Stomach (tissue), 9 donors: ENCODE data around the gene VARS2. TPM values are rescaled to one million over a fixed set of nuclear protein-coding genes. Genes with fewer than 3 reads are reported as not detected.

Experiments used
- DNase-seq, 2 donors: peaks; one replicate each; pipeline versions ENCODE4 v3.0.0 to v3.0.0-alpha.2; 2013 to 2019
- H3K27ac ChIP-seq, 5 donors: fragments of 200-600 bp in 4 of 5; sonication (generic) in 4 of 5; one replicate each; pipeline ENCODE4 v1.5.1; 2013 to 2019; ENCODE audit warnings: mild to moderate bottlenecking in 1 of 5, moderate library complexity in 1 of 5
- H3K27me3 ChIP-seq, 3 donors: fragments of 200-600 bp; sonication (generic); one replicate each; pipeline ENCODE4 v1.5.1; 2017 to 2019; ENCODE audit warnings: mixed run types in 1 of 3
- H3K36me3 ChIP-seq, 4 donors: fragments of 200-600 bp; sonication (generic); 1 replicate in 3 of 4; 2 replicates in 1 of 4; pipeline ENCODE4 v1.5.1; 2016 to 2019
- H3K4me1 ChIP-seq, 4 donors: fragments of 200-600 bp; sonication (generic); one replicate each; pipeline ENCODE4 v1.5.1; 2016 to 2019
- H3K4me3 ChIP-seq, 4 donors: fragments of 200-600 bp; sonication (generic) in 3 of 4; one replicate each; pipeline ENCODE4 v1.5.1; 2016 to 2019; ENCODE audit warnings: mild to moderate bottlenecking in 1 of 4
- H3K9me3 ChIP-seq, 4 donors: fragments of 200-600 bp; sonication (generic); one replicate each; pipeline ENCODE4 v1.5.1; 2016 to 2019
- CTCF ChIP-seq, 7 experiments: fragments of 450-650 bp in 4 of 7; fragments of 200-600 bp in 3 of 7; sonication (generic) in 3 of 7; IDR thresholded peaks; one replicate each; pipeline ENCODE4 v1.5.1; 2016 to 2019; ENCODE audit warnings: antibody characterized with exemption in 7 of 7, control low read depth in 2 of 7, mild to moderate bottlenecking in 1 of 7
- EP300 ChIP-seq: sonication (generic); formaldehyde crosslinking; IDR thresholded peaks from one replicate; pipeline ENCODE4 v1.6.1; 2017; ENCODE audit warnings: antibody characterized with exemption
- POLR2A ChIP-seq, 4 donors: fragments of 450-650 bp; IDR thresholded peaks; one replicate each; pipeline ENCODE4 v1.6.1; 2016; ENCODE audit warnings: antibody characterized with exemption in 4 of 4, control low read depth in 2 of 4, mild to moderate bottlenecking in 1 of 4, moderate library complexity in 1 of 4
- POLR2AphosphoS5 ChIP-seq, 3 donors: sonication (generic); formaldehyde crosslinking; IDR thresholded peaks; one replicate each; pipeline ENCODE4 v1.6.1; 2016; ENCODE audit warnings: antibody characterized with exemption in 3 of 3
- WGBS, 5 donors: extraction: QIAGEN DNeasy Blood & Tissue Kit in 3 of 5; methylation state at CpG; one replicate each; pipeline versions ENCODE4 v1.1.5 to v1.1.7; 2013 to 2018; 5-methylcytosine and 5-hydroxymethylcytosine counted together
- intact Hi-C: fragments of 100-400 bp; cut with DNase I; formaldehyde crosslinking; loops from one replicate; pipeline ENCODE4 v1.15.1; 2023; ENCODE audit warnings: low total_unique reads
- polyA plus RNA-seq, 3 donors: library from polyadenylated mRNA; stranded (reverse); fragments of 200-250 nt; gene quantifications; one replicate each; pipeline ENCODE4 v1.2.3, GENCODE V29; 2013
- total RNA-seq, 5 donors: library from RNA; depleted of rRNA; stranded (reverse); fragments of >200 nt; gene quantifications; one replicate each; pipeline versions ENCODE4 v1.1.0 to v1.2.3, GENCODE V29; 2014 to 2016
- donor health status: healthy with polysubstance abuse.
- donor health status: Bipolar disorder and iron deficiency.
- donor health status: healthy.

VARS2 gene
- total and polyA plus RNA-seq, 8 donors: 1.2 to 61.6 (median 21.6) TPM

- WGBS, 5 donors: 2 to 5% (median 3%) methylated on average over 15 to 31 of the region's 31 CpGs
- H3K4me3 ChIP-seq: peak overlapping the region; percentile 56 to 68 (median 58)
- no peak for TF ChIP-seq CTCF (IDR thresholded peaks at IDR 0.05)
- no peak for TF ChIP-seq EP300
- no peak for TF ChIP-seq POLR2AphosphoS5 (IDR thresholded peaks at IDR 0.05)
- peak overlapping the region; percentile 87 to 95 (median 94) for H3K27ac ChIP-seq
- no peak for DNase-seq
- peaks cover 25 to 60% (median 55%) of the 10 kb centered on the region in 4 donors for H3K36me3 ChIP-seq
- H3K27me3 ChIP-seq: no peaks in the 10 kb centered on the region
- no peaks in the 10 kb centered on the region for H3K9me3 ChIP-seq
- H3K4me1 ChIP-seq: peaks cover 30 to 51% (median 41%) of the 10 kb centered on the region in 4 donors
- intact Hi-C loops: no loop called here
Measured at GRCh38 chr6:30913721-30914075, 340 bp upstream of the VARS2 start.

- H3K36me3 ChIP-seq: peaks cover 30 to 68% (median 63%) of the 10 kb centered on the region in 4 donors
- intact Hi-C loops: no loop called here
- H3K9me3 ChIP-seq: no peaks in the 10 kb centered on the region
- H3K4me1 ChIP-seq: peaks cover 25 to 40% (median 30%) of the 10 kb centered on the region in 4 donors
- DNase-seq: no peak
- H3K27ac ChIP-seq: peak overlapping the region; percentile 87 to 95 (median 94)
- WGBS, 5 donors: 20 to 42% (median 33%) methylated on average over 17 of the region's 17 CpGs
- no peaks in the 10 kb centered on the region for H3K27me3 ChIP-seq
- H3K4me3 ChIP-seq: peak overlapping the region; percentile 56 to 68 (median 58)
- TF ChIP-seq POLR2AphosphoS5 (IDR thresholded peaks at IDR 0.05) (no peak), CTCF (IDR thresholded peaks at IDR 0.05) (no peak), EP300 (no peak), POLR2A (IDR thresholded peaks at IDR 0.05) (no peak)
Measured at GRCh38 chr6:30914854-30915590, 984 bp downstream of the VARS2 start.

- no peak overlapping the region for H3K4me3 ChIP-seq
- H3K36me3 ChIP-seq: peaks cover 30 to 68% (median 63%) of the 10 kb centered on the region in 4 donors
Measured at GRCh38 chr6:30915591-30915946, 1.5 kb downstream of the VARS2 start.

GRCh38 chr6:30917041-30917440, 3.0 kb downstream of the VARS2 start:
- 81 to 92% (median 89%) methylated on average over 4 to 7 of the region's 7 CpGs for WGBS, 5 donors
- Histone ChIP-seq H3K27ac (no peak overlapping the region), H3K27me3 (no peaks in the 10 kb centered on the region), H3K36me3 (peaks cover 38 to 68% (median 63%) of the 10 kb centered on the region in 4 donors), H3K4me1 (peaks cover 25 to 40% (median 30%) of the 10 kb centered on the region in 4 donors), H3K4me3 (no peak overlapping the region), H3K9me3 (no peaks in the 10 kb centered on the region)
- DNase-seq: no peak
- intact Hi-C loops: no loop called here
- no peak for TF ChIP-seq EP300
- TF ChIP-seq POLR2AphosphoS5 (IDR thresholded peaks at IDR 0.05): no peak
- TF ChIP-seq POLR2A (IDR thresholded peaks at IDR 0.05): no peak
- TF ChIP-seq CTCF (IDR thresholded peaks at IDR 0.05): no peak

More at GRCh38 chr6:30915591-30915946, 1.5 kb downstream of the VARS2 start:
- peak in 1 of 2 donors; percentile 89 for DNase-seq
- Histone ChIP-seq H3K27me3 (no peaks in the 10 kb centered on the region), H3K27ac (peak overlapping the region in 4 of 5 donors; percentile 54 to 95 (median 90)), H3K4me1 (peaks cover 25 to 40% (median 30%) of the 10 kb centered on the region in 4 donors), H3K9me3 (no peaks in the 10 kb centered on the region)
- WGBS, 5 donors: 16 to 34% (median 18%) methylated on average over 5 of the region's 5 CpGs
- TF ChIP-seq CTCF (IDR thresholded peaks at IDR 0.05): peak in 5 of 7 experiments; percentile 28 to 77 (median 57)
- no peak for TF ChIP-seq POLR2A (IDR thresholded peaks at IDR 0.05)
- intact Hi-C loops: no loop called here
